ENCODE data around the gene VEGFA.

DNA sequence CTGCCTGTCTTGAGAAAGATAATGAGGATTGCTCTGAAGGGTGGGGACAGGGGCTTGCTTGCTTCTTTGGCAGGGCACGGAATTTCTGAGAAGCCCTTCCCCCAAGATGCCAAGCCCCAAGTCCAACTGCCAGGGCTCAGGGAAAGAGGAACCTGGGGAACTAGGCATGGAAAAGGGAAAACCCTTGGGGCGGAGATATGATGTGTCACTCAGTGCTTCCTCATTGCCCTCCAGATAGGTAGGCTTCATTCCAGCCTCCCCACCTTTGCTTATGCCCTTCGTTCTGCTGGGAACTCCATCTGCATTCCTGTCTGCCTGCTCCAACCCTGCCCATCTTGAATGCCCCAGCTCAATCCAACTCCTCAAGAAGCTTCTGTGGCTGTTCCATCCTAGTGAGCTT, 61.2 kb downstream of the VEGFA start:
- TF ChIP-seq POLR2AphosphoS5 (IDR thresholded peaks at IDR 0.05; ENCODE audit: low read depth, low read length) (no peak), TAF1 (IDR thresholded peaks at IDR 0.05; ENCODE audit: borderline replicate concordance, insufficient read depth, low read length) (no peak)
- TF ChIP-seq, protein P1, sequence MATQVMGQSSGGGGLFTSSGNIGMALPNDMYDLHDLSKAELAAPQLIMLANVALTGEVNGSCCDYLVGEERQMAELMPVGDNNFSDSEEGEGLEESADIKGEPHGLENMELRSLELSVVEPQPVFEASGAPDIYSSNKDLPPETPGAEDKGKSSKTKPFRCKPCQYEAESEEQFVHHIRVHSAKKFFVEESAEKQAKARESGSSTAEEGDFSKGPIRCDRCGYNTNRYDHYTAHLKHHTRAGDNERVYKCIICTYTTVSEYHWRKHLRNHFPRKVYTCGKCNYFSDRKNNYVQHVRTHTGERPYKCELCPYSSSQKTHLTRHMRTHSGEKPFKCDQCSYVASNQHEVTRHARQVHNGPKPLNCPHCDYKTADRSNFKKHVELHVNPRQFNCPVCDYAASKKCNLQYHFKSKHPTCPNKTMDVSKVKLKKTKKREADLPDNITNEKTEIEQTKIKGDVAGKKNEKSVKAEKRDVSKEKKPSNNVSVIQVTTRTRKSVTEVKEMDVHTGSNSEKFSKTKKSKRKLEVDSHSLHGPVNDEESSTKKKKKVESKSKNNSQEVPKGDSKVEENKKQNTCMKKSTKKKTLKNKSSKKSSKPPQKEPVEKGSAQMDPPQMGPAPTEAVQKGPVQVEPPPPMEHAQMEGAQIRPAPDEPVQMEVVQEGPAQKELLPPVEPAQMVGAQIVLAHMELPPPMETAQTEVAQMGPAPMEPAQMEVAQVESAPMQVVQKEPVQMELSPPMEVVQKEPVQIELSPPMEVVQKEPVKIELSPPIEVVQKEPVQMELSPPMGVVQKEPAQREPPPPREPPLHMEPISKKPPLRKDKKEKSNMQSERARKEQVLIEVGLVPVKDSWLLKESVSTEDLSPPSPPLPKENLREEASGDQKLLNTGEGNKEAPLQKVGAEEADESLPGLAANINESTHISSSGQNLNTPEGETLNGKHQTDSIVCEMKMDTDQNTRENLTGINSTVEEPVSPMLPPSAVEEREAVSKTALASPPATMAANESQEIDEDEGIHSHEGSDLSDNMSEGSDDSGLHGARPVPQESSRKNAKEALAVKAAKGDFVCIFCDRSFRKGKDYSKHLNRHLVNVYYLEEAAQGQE (IDR thresholded peaks at IDR 0.05; ENCODE audit: insufficient read depth in 1 of 2, low read depth in 2 of 2, low read length in 2 of 2), result no peak

Data from PFSK-1 (cell line).